ENCODE data around the gene MOB4.
"Not testable (repeated sequence)": the region's sequence is repeated elsewhere in the genome, so short reads cannot be mapped to it uniquely, and the experiment has no call there.

MOB4 gene

GRCh38 chr2:197517150-197517549 is 1.3 kb downstream of the MOB4 start:
- H3K4me1 ChIP-seq (ENCODE audit: control insufficient read depth, insufficient read depth, low read length), result peaks cover 9% of the 10 kb centered on the region
- H3K9ac ChIP-seq (ENCODE audit: low read length), result no peak overlapping the region
- no peak overlapping the region for H3K27ac ChIP-seq (ENCODE audit: low read depth, low read length)
- no peaks in the 10 kb centered on the region for H3K36me3 ChIP-seq (ENCODE audit: control insufficient read depth, insufficient read depth, low read length)
- no peaks in the 10 kb centered on the region for H3K27me3 ChIP-seq (ENCODE audit: control insufficient read depth, insufficient read depth, low read length)
- peak overlapping the region; percentile 81 for H3K4me3 ChIP-seq (ENCODE audit: low read length)

GRCh38 chr2:197538412-197538811 is 22.5 kb downstream of the MOB4 start:
- no peak overlapping the region for H3K4me3 ChIP-seq (ENCODE audit: low read length)
- peaks cover 6% of the 10 kb centered on the region for H3K36me3 ChIP-seq (ENCODE audit: control insufficient read depth, insufficient read depth, low read length)
- no peaks in the 10 kb centered on the region for H3K27me3 ChIP-seq (ENCODE audit: control insufficient read depth, insufficient read depth, low read length)
- no peak overlapping the region for H3K27ac ChIP-seq (ENCODE audit: low read depth, low read length)
- no peaks in the 10 kb centered on the region for H3K4me1 ChIP-seq (ENCODE audit: control insufficient read depth, insufficient read depth, low read length)
- no peak overlapping the region for H3K9ac ChIP-seq (ENCODE audit: low read length)

GRCh38 chr2:197539734-197540133 is 23.9 kb downstream of the MOB4 start:
- Histone ChIP-seq H3K9ac (ENCODE audit: low read length) (no peak overlapping the region), H3K4me1 (ENCODE audit: control insufficient read depth, insufficient read depth, low read length) (no peaks in the 10 kb centered on the region), H3K4me3 (ENCODE audit: low read length) (no peak overlapping the region), H3K36me3 (ENCODE audit: control insufficient read depth, insufficient read depth, low read length) (peaks cover 7% of the 10 kb centered on the region), H3K27me3 (ENCODE audit: control insufficient read depth, insufficient read depth, low read length) (no peaks in the 10 kb centered on the region), H3K27ac (ENCODE audit: low read depth, low read length) (no peak overlapping the region)

- Histone ChIP-seq H3K9ac (ENCODE audit: low read length) (no peak overlapping the region), H3K27ac (ENCODE audit: low read depth, low read length) (no peak overlapping the region), H3K4me3 (ENCODE audit: low read length) (no peak overlapping the region), H3K36me3 (ENCODE audit: control insufficient read depth, insufficient read depth, low read length) (peaks cover 4% of the 10 kb centered on the region), H3K4me1 (ENCODE audit: control insufficient read depth, insufficient read depth, low read length) (no peaks in the 10 kb centered on the region), H3K27me3 (ENCODE audit: control insufficient read depth, insufficient read depth, low read length) (no peaks in the 10 kb centered on the region)
Observed at GRCh38 chr2:197543206-197543605, 27.3 kb downstream of the MOB4 start.

- no peak overlapping the region for H3K27ac ChIP-seq (ENCODE audit: low read depth, low read length)
- no peaks in the 10 kb centered on the region for H3K27me3 ChIP-seq (ENCODE audit: control insufficient read depth, insufficient read depth, low read length)
- H3K9ac ChIP-seq (ENCODE audit: low read length), result no peak overlapping the region
- H3K36me3 ChIP-seq (ENCODE audit: control insufficient read depth, insufficient read depth, low read length), result peaks cover 4% of the 10 kb centered on the region
- H3K4me3 ChIP-seq (ENCODE audit: low read length), result no peak overlapping the region
- H3K4me1 ChIP-seq (ENCODE audit: control insufficient read depth, insufficient read depth, low read length), result no peaks in the 10 kb centered on the region
Observed at GRCh38 chr2:197547163-197547900, 31.5 kb downstream of the MOB4 start.

- no peak overlapping the region for H3K27ac ChIP-seq (ENCODE audit: low read depth, low read length)
- no peaks in the 10 kb centered on the region for H3K4me1 ChIP-seq (ENCODE audit: control insufficient read depth, insufficient read depth, low read length)
- H3K4me3 ChIP-seq (ENCODE audit: low read length), result no peak overlapping the region
- no peaks in the 10 kb centered on the region for H3K27me3 ChIP-seq (ENCODE audit: control insufficient read depth, insufficient read depth, low read length)
- no peak overlapping the region for H3K9ac ChIP-seq (ENCODE audit: low read length)
- H3K36me3 ChIP-seq (ENCODE audit: control insufficient read depth, insufficient read depth, low read length), result peaks cover 4% of the 10 kb centered on the region
Observed at GRCh38 chr2:197548582-197548981, 32.7 kb downstream of the MOB4 start.

- H3K4me1 ChIP-seq (ENCODE audit: control insufficient read depth, insufficient read depth, low read length); H3K27ac ChIP-seq (ENCODE audit: low read depth, low read length); H3K36me3 ChIP-seq (ENCODE audit: control insufficient read depth, insufficient read depth, low read length); H3K27me3 ChIP-seq (ENCODE audit: control insufficient read depth, insufficient read depth, low read length); H3K9ac ChIP-seq (ENCODE audit: low read length); H3K4me3 ChIP-seq (ENCODE audit: low read length): not testable (repeated sequence)
Observed at GRCh38 chr2:197551260-197551659, 35.4 kb downstream of the MOB4 start.

- Histone ChIP-seq H3K36me3 (ENCODE audit: control insufficient read depth, insufficient read depth, low read length) (no peaks in the 10 kb centered on the region), H3K27ac (ENCODE audit: low read depth, low read length) (no peak overlapping the region), H3K4me3 (ENCODE audit: low read length) (no peak overlapping the region), H3K9ac (ENCODE audit: low read length) (no peak overlapping the region), H3K27me3 (ENCODE audit: control insufficient read depth, insufficient read depth, low read length) (no peaks in the 10 kb centered on the region), H3K4me1 (ENCODE audit: control insufficient read depth, insufficient read depth, low read length) (peaks cover 2% of the 10 kb centered on the region)
Observed at GRCh38 chr2:197555467-197555866, 39.6 kb downstream of the MOB4 start.

GRCh38 chr2:197556456-197556855 is 40.6 kb downstream of the MOB4 start:
- H3K27ac ChIP-seq (ENCODE audit: low read depth, low read length), result no peak overlapping the region

GRCh38 chr2:197558393-197558792 is 42.5 kb downstream of the MOB4 start:
- H3K27me3 ChIP-seq (ENCODE audit: control insufficient read depth, insufficient read depth, low read length), result no peaks in the 10 kb centered on the region
- no peaks in the 10 kb centered on the region for H3K36me3 ChIP-seq (ENCODE audit: control insufficient read depth, insufficient read depth, low read length)
- no peak overlapping the region for H3K27ac ChIP-seq (ENCODE audit: low read depth, low read length)
- H3K9ac ChIP-seq (ENCODE audit: low read length), result no peak overlapping the region
- H3K4me3 ChIP-seq (ENCODE audit: low read length), result no peak overlapping the region
- peaks cover 2% of the 10 kb centered on the region for H3K4me1 ChIP-seq (ENCODE audit: control insufficient read depth, insufficient read depth, low read length)

More at GRCh38 chr2:197556456-197556855, 40.6 kb downstream of the MOB4 start:
- H3K4me3 ChIP-seq (ENCODE audit: low read length), result no peak overlapping the region
- no peaks in the 10 kb centered on the region for H3K36me3 ChIP-seq (ENCODE audit: control insufficient read depth, insufficient read depth, low read length)
- no peak overlapping the region for H3K9ac ChIP-seq (ENCODE audit: low read length)
- peaks cover 2% of the 10 kb centered on the region for H3K4me1 ChIP-seq (ENCODE audit: control insufficient read depth, insufficient read depth, low read length)
- H3K27me3 ChIP-seq (ENCODE audit: control insufficient read depth, insufficient read depth, low read length), result no peaks in the 10 kb centered on the region

GRCh38 chr2:197559681-197560080 is 43.8 kb downstream of the MOB4 start:
- H3K9ac ChIP-seq (ENCODE audit: low read length), result no peak overlapping the region
- H3K27ac ChIP-seq (ENCODE audit: low read depth, low read length), result no peak overlapping the region
- H3K4me1 ChIP-seq (ENCODE audit: control insufficient read depth, insufficient read depth, low read length), result peaks cover 2% of the 10 kb centered on the region
- H3K4me3 ChIP-seq (ENCODE audit: low read length), result no peak overlapping the region
- no peaks in the 10 kb centered on the region for H3K27me3 ChIP-seq (ENCODE audit: control insufficient read depth, insufficient read depth, low read length)
- no peaks in the 10 kb centered on the region for H3K36me3 ChIP-seq (ENCODE audit: control insufficient read depth, insufficient read depth, low read length)

GRCh38 chr2:197560146-197560665 is 44.3 kb downstream of the MOB4 start:
- H3K4me3 ChIP-seq (ENCODE audit: low read length), result no peak overlapping the region
- H3K27ac ChIP-seq (ENCODE audit: low read depth, low read length), result no peak overlapping the region

GRCh38 chr2:197571627-197572271 is 55.9 kb downstream of the MOB4 start:
- H3K4me1 ChIP-seq (ENCODE audit: control insufficient read depth, insufficient read depth, low read length), result no peaks in the 10 kb centered on the region
- H3K36me3 ChIP-seq (ENCODE audit: control insufficient read depth, insufficient read depth, low read length), result no peaks in the 10 kb centered on the region
- no peaks in the 10 kb centered on the region for H3K27me3 ChIP-seq (ENCODE audit: control insufficient read depth, insufficient read depth, low read length)
- H3K4me3 ChIP-seq (ENCODE audit: low read length), result no peak overlapping the region
- no peak overlapping the region for H3K9ac ChIP-seq (ENCODE audit: low read length)
- H3K27ac ChIP-seq (ENCODE audit: low read depth, low read length), result no peak overlapping the region

More at GRCh38 chr2:197560146-197560665, 44.3 kb downstream of the MOB4 start:
- Histone ChIP-seq H3K27me3 (ENCODE audit: control insufficient read depth, insufficient read depth, low read length) (no peaks in the 10 kb centered on the region), H3K36me3 (ENCODE audit: control insufficient read depth, insufficient read depth, low read length) (no peaks in the 10 kb centered on the region), H3K4me1 (ENCODE audit: control insufficient read depth, insufficient read depth, low read length) (peaks cover 2% of the 10 kb centered on the region), H3K9ac (ENCODE audit: low read length) (no peak overlapping the region)
